HCT116 (cell line): ENCODE measurements around the gene SORCS2. TPM values are rescaled to one million over a fixed set of nuclear protein-coding genes. Genes with fewer than 3 reads are reported as not detected.

Experiments used
- ATAC-seq: fragments of 200-7000 bp; cut with Tn5 transposase; 2 replicates; pipeline ENCODE4 v1.9.1; 2020; ENCODE audit warnings: mild to moderate bottlenecking, moderate library complexity
- BruUV-seq: library from RNA; stranded (reverse); fragments of 400-500 nt; replicated peaks from 2 replicates; lab custom pipeline; 2021; lab: Mats Ljungman, UMichigan
- CTCF ChIA-PET: fragments of 300-600 bp; sonication (Branson Sonifier 250); formaldehyde crosslinking; loops from one replicate; lab custom pipeline; 2021; ENCODE audit warnings: antibody characterized with exemption; lab: Charles Lee
- POLR2A ChIA-PET: fragments of 300-600, 350-600 bp; sonication (Branson Sonifier 250); formaldehyde crosslinking; loops from one replicate; lab custom pipeline; 2021; ENCODE audit warnings: antibody characterized with exemption; lab: Charles Lee
- RAD21 ChIA-PET, 2 experiments: fragments of 300-600 bp; sonication (Branson Sonifier 250); formaldehyde crosslinking; loops; one replicate each; lab custom pipeline; 2023; ENCODE audit warnings: low total read pairs in 2 of 2; ENCODE audit not compliant: uncharacterized antibody in 2 of 2, unreplicated experiment in 2 of 2, low non-redundant PET in 1 of 2; lab: Charles Lee
- DNase-seq: peaks from one replicate; pipeline ENCODE4 v3.0.0-alpha.2; 2010; ENCODE audit warnings: low read depth, low spot score
- H2AFZ ChIP-seq: fragments of 200-600 bp; shearing (Covaris generic), sonication (generic); 2 replicates; pipeline ENCODE4 v1.6.1; 2017; ENCODE audit warnings: low read depth, mixed run types, mixed read lengths, antibody characterized with exemption, low read length; ENCODE audit not compliant: poor library complexity, severe bottlenecking
- H3K27ac ChIP-seq: 2 replicates; pipeline ENCODE4 v1.5.1; 2012; ENCODE audit warnings: low read depth, low read length
- H3K27me3 ChIP-seq: fragments of 200-600 bp; sonication (generic); 2 replicates; pipeline ENCODE4 v1.6.1; 2016; ENCODE audit warnings: mixed run types, low read length, mixed read lengths; ENCODE audit not compliant: insufficient read depth
- H3K36me3 ChIP-seq, 2 experiments: fragments of 200-500 bp in 1 of 2; fragments of 200-600 bp in 1 of 2; sonication (Bioruptor generic) in 1 of 2; sonication (generic) in 1 of 2; 2 replicates each; pipeline versions ENCODE4 v1.5.1 to v1.6.1; 2014 to 2016; ENCODE audit warnings: low read length in 2 of 2, inconsistent platforms in 1 of 2, mixed read lengths in 1 of 2, mixed run types in 1 of 2; ENCODE audit not compliant: insufficient read depth in 2 of 2, control insufficient read depth in 1 of 2
- H3K4me1 ChIP-seq, 2 experiments: fragments of 200-600 bp in 1 of 2; sonication (generic) in 1 of 2; 2 replicates each; pipeline versions ENCODE4 v1.5.1 to v1.6.1; 2012 to 2017; ENCODE audit warnings: low read length in 2 of 2, inconsistent platforms in 1 of 2, mild to moderate bottlenecking in 1 of 2, mixed read lengths in 1 of 2, mixed run types in 1 of 2, moderate library complexity in 1 of 2; ENCODE audit not compliant: insufficient read depth in 2 of 2, control insufficient read depth in 1 of 2
- H3K4me2 ChIP-seq: fragments of 200-600 bp; sonication (generic); 2 replicates; pipeline ENCODE4 v1.6.1; 2017; ENCODE audit warnings: mixed run types, low read length, mixed read lengths
- H3K4me3 ChIP-seq, 2 experiments: fragments of 200-600 bp in 1 of 2; sonication (generic) in 1 of 2; replicated peaks in 1 of 2; 2 replicates each; pipeline ENCODE4 v1.5.1; 2011 to 2016; ENCODE audit warnings: low read length in 2 of 2, control low read depth in 1 of 2, low read depth in 1 of 2, mild to moderate bottlenecking in 1 of 2, mixed read lengths in 1 of 2, mixed run types in 1 of 2
- H3K79me2 ChIP-seq: fragments of 200-600 bp; sonication (generic); 2 replicates; pipeline ENCODE4 v1.6.1; 2017; ENCODE audit warnings: mild to moderate bottlenecking, mixed run types, low read length, moderate library complexity, mixed read lengths; ENCODE audit not compliant: insufficient read depth
- H3K9ac ChIP-seq: fragments of 200-600 bp; sonication (generic); 2 replicates; pipeline ENCODE4 v1.6.1; 2016; ENCODE audit warnings: low read length, mixed read lengths
- H3K9me2 ChIP-seq: fragments of 200-600 bp; sonication (generic), shearing (Covaris generic); 2 replicates; pipeline ENCODE4 v1.6.1; 2017; ENCODE audit warnings: mixed run types, mild to moderate bottlenecking, moderate library complexity; ENCODE audit not compliant: insufficient read depth
- H3K9me3 ChIP-seq, 2 experiments: fragments of 200-500 bp in 1 of 2; fragments of 200-600 bp in 1 of 2; sonication (Bioruptor generic) in 1 of 2; sonication (generic) in 1 of 2; 2 replicates each; pipeline ENCODE4 v1.6.1; 2014 to 2017; ENCODE audit warnings: low read length in 2 of 2, mixed read lengths in 2 of 2, inconsistent platforms in 1 of 2, low read depth in 1 of 2, mild to moderate bottlenecking in 1 of 2, mixed run types in 1 of 2, moderate library complexity in 1 of 2; ENCODE audit not compliant: control insufficient read depth in 1 of 2, insufficient read depth in 1 of 2
- H4K20me1 ChIP-seq: fragments of 200-600 bp; sonication (generic), shearing (Covaris generic); 2 replicates; pipeline ENCODE4 v1.6.1; 2017; ENCODE audit warnings: mixed run types, mild to moderate bottlenecking, moderate library complexity; ENCODE audit not compliant: insufficient read depth
- CBX3 ChIP-seq: IDR thresholded peaks from 2 replicates; pipeline ENCODE4 v1.6.1; 2012; ENCODE audit warnings: low read depth
- ELF1 ChIP-seq: IDR thresholded peaks from 2 replicates; pipeline ENCODE4 v1.6.1; 2012; ENCODE audit warnings: low read depth, borderline replicate concordance
- EZH2phosphoT487 ChIP-seq: fragments of 200-600 bp; IDR thresholded peaks from 2 replicates; pipeline ENCODE4 v1.6.1; 2018; ENCODE audit warnings: antibody characterized with exemption, borderline replicate concordance
- FOSL1 ChIP-seq: IDR thresholded peaks from 2 replicates; pipeline ENCODE4 v1.6.1; 2012; ENCODE audit warnings: low read depth
- MAX ChIP-seq: IDR thresholded peaks from 2 replicates; pipeline ENCODE4 v1.6.1; 2012
- POLR2A ChIP-seq: IDR thresholded peaks from 2 replicates; pipeline ENCODE4 v1.7.0; 2011; ENCODE audit warnings: borderline replicate concordance; ENCODE audit not compliant: insufficient read depth, insufficient read length; ENCODE audit errors: extremely low read depth
- RAD21 ChIP-seq: IDR thresholded peaks from 2 replicates; pipeline ENCODE4 v1.6.1; 2012; ENCODE audit warnings: low read depth, mild to moderate bottlenecking
- SIN3A ChIP-seq: IDR thresholded peaks from 2 replicates; pipeline ENCODE4 v1.6.1; 2012; ENCODE audit warnings: low read depth
- SP1 ChIP-seq: IDR thresholded peaks from 2 replicates; pipeline ENCODE4 v1.6.1; 2012; ENCODE audit warnings: low read depth
- SRF ChIP-seq: IDR thresholded peaks from 2 replicates; pipeline ENCODE4 v1.6.1; 2012; ENCODE audit warnings: low read depth
- TCF7L2 ChIP-seq: IDR thresholded peaks from 2 replicates; pipeline ENCODE4 v1.7.0; 2011; ENCODE audit warnings: borderline replicate concordance, inconsistent platforms; ENCODE audit not compliant: insufficient read depth, insufficient read length; ENCODE audit errors: extremely low read depth
- ZFX ChIP-seq: fragments of 450-650 bp; IDR thresholded peaks from 2 replicates; pipeline ENCODE4 v1.6.1; 2017
- ZNF274 ChIP-seq: fragments of 200-500 bp; sonication (Bioruptor generic); IDR thresholded peaks from 2 replicates; pipeline ENCODE4 v1.6.1; 2014; ENCODE audit warnings: mild to moderate bottlenecking, low read depth, low read length, inconsistent platforms
- intact Hi-C: fragments of 100-400 bp; cut with micrococcal nuclease; formaldehyde crosslinking; loops from 2 replicates; pipeline ENCODE4 v1.10.0; 2022
- total RNA-seq: library from RNA; stranded (reverse); gene quantifications from one replicate; pipeline ENCODE4 v1.2.1, GENCODE V29; 2021; ENCODE audit not compliant: unreplicated experiment

Gene SORCS2
- total RNA-seq, 1 experiment from 2014 or later, result 0.37 TPM

GRCh38 chr4:7659429-7660175 is 467.3 kb downstream of the SORCS2 start:
- H3K36me3 ChIP-seq, result no peaks in the 10 kb centered on the region
- H3K79me2 ChIP-seq, result no peaks in the 10 kb centered on the region
- H2AFZ ChIP-seq, result no peak overlapping the region
- no peaks in the 10 kb centered on the region for H3K9me3 ChIP-seq
- no peaks in the 10 kb centered on the region for H3K9me2 ChIP-seq
- H3K9ac ChIP-seq, result no peak overlapping the region
- no peak overlapping the region for H3K4me2 ChIP-seq
- H3K4me3 ChIP-seq, result no peak overlapping the region
- no peak overlapping the region for H3K27ac ChIP-seq
- intact Hi-C loops, result no loop called here
- H3K4me1 ChIP-seq, result no peaks in the 10 kb centered on the region
- ChIA-PET RAD21 (no interaction called here), POLR2A (no interaction called here), CTCF (no interaction called here)
- no peaks in the 10 kb centered on the region for H4K20me1 ChIP-seq
- TF ChIP-seq RAD21, result no peak
- TF ChIP-seq SRF, result no peak
- TF ChIP-seq POLR2A, result no peak
- no peak for TF ChIP-seq MAX
- no peak for TF ChIP-seq ZFX
- TF ChIP-seq CBX3, result no peak
- no peak for TF ChIP-seq ELF1
- TF ChIP-seq SP1, result no peak
- TF ChIP-seq FOSL1, result no peak
- no peak for TF ChIP-seq EZH2phosphoT487
- TF ChIP-seq ZNF274, result no peak
- TF ChIP-seq SIN3A, result no peak
- no peak for TF ChIP-seq TCF7L2
- no peaks in the 10 kb centered on the region for H3K27me3 ChIP-seq
- ATAC-seq (no peak), DNase-seq (no peak)
- no TSS peak for BruUV-seq
